Parathyroid adenoma (tissue), 2 donors: ENCODE data around the gene IL1RAPL1.

ENCODE experiments used
- H2AFZ ChIP-seq: fragments of 300-600 bp; sonication (generic); one replicate; pipeline ENCODE4 v1.7.0; 2017; ENCODE audit warnings: antibody characterized with exemption, mild to moderate bottlenecking
- H3K27ac ChIP-seq: fragments of 300-600 bp; sonication (generic); one replicate; pipeline ENCODE4 v1.7.0; 2017
- H3K27me3 ChIP-seq: fragments of 300-600 bp; sonication (generic); one replicate; pipeline ENCODE4 v1.7.0; 2017; ENCODE audit warnings: low read length; ENCODE audit not compliant: control insufficient read depth, insufficient read depth
- H3K36me3 ChIP-seq: fragments of 300-600 bp; sonication (generic); one replicate; pipeline ENCODE4 v1.7.0; 2017; ENCODE audit warnings: low read length; ENCODE audit not compliant: control insufficient read depth, insufficient read depth
- H3K4me1 ChIP-seq: fragments of 300-600 bp; sonication (generic); one replicate; pipeline ENCODE4 v1.7.0; 2017; ENCODE audit warnings: control low read depth
- H3K4me2 ChIP-seq: fragments of 300-600 bp; sonication (generic); one replicate; pipeline ENCODE4 v1.7.0; 2017; ENCODE audit warnings: low read length
- H3K4me3 ChIP-seq: fragments of 300-600 bp; sonication (generic); one replicate; pipeline ENCODE4 v1.7.0; 2017; ENCODE audit warnings: low read depth, low read length
- H3K79me2 ChIP-seq: fragments of 300-600 bp; sonication (generic); one replicate; pipeline ENCODE4 v1.7.0; 2017; ENCODE audit warnings: control low read depth
- H3K9ac ChIP-seq: fragments of 300-600 bp; sonication (generic); one replicate; pipeline ENCODE4 v1.7.0; 2017; ENCODE audit warnings: mild to moderate bottlenecking
- H3K9me3 ChIP-seq: fragments of 300-600 bp; sonication (generic); one replicate; pipeline ENCODE4 v1.7.0; 2017; ENCODE audit warnings: low read length; ENCODE audit not compliant: control insufficient read depth
- TF ChIP-seq, protein P1 (sequence below): fragments of 300-600 bp; sonication (generic); IDR thresholded peaks from one replicate; pipeline ENCODE4 v1.7.0; 2017; ENCODE audit warnings: antibody characterized with exemption, mild to moderate bottlenecking
- donor health status: primary hyperparathyroidism.

The IL1RAPL1 gene

DNA sequence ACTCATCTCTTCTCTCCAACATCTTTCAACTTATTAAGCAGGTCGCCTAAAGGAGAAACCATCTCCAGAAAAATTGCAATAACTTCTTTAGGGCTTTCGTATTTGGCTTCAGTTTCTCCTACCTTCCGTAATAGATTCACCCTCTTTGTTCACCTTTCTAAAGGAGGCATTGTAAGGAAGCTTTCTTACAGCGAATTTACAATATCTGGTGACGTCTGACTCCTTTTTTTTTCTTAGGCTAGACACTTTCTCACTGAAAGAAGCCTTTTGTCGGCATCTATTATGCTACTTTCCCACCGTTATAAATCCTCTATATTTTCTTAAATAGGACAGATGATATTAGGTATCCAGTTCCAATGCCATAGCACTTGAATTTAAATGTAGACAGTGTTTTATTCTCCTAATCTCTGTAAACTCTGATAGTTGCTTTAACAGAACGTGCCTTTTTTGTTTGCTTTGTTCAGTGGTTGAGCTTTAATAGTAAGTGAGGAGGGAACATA, 302.4 kb downstream of the IL1RAPL1 start:
- H2AFZ ChIP-seq = no peak overlapping the region
- H3K27me3 ChIP-seq = no peaks in the 10 kb centered on the region
- no peaks in the 10 kb centered on the region for H3K79me2 ChIP-seq
- no peak overlapping the region for H3K4me3 ChIP-seq
- no peak overlapping the region for H3K4me2 ChIP-seq
- H3K4me1 ChIP-seq = no peaks in the 10 kb centered on the region
- H3K36me3 ChIP-seq = no peaks in the 10 kb centered on the region
- TF ChIP-seq, protein P1, sequence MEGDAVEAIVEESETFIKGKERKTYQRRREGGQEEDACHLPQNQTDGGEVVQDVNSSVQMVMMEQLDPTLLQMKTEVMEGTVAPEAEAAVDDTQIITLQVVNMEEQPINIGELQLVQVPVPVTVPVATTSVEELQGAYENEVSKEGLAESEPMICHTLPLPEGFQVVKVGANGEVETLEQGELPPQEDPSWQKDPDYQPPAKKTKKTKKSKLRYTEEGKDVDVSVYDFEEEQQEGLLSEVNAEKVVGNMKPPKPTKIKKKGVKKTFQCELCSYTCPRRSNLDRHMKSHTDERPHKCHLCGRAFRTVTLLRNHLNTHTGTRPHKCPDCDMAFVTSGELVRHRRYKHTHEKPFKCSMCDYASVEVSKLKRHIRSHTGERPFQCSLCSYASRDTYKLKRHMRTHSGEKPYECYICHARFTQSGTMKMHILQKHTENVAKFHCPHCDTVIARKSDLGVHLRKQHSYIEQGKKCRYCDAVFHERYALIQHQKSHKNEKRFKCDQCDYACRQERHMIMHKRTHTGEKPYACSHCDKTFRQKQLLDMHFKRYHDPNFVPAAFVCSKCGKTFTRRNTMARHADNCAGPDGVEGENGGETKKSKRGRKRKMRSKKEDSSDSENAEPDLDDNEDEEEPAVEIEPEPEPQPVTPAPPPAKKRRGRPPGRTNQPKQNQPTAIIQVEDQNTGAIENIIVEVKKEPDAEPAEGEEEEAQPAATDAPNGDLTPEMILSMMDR = no peak
- H3K9me3 ChIP-seq = no peaks in the 10 kb centered on the region
- H3K27ac ChIP-seq = no peak overlapping the region
- no peak overlapping the region for H3K9ac ChIP-seq

DNA sequence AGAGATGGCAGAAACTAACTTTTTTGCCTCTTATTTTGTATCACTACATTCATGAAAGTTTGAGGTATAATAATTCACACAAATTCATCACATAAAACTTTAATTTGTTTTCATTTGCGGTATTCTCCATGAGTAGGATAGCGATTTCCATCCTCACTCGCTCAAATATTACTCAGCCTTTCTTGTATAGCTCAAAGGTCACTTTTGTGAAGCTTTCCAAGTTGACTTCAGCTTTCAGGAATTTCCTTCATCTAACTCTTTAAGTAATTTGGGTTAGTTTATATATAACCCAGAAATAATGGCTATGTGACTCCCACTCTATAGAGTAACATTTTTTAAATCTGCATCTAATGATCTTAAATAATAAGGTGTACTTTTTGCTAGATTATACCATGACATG, 314.4 kb downstream of the IL1RAPL1 start:
- no peaks in the 10 kb centered on the region for H3K27me3 ChIP-seq
- no peaks in the 10 kb centered on the region for H3K4me1 ChIP-seq
- no peak overlapping the region for H3K4me3 ChIP-seq
- H3K9me3 ChIP-seq = no peaks in the 10 kb centered on the region
- H3K4me2 ChIP-seq = no peak overlapping the region
- no peaks in the 10 kb centered on the region for H3K79me2 ChIP-seq
- H2AFZ ChIP-seq = no peak overlapping the region
- H3K36me3 ChIP-seq = no peaks in the 10 kb centered on the region
- TF ChIP-seq, protein P1 = no peak
- no peak overlapping the region for H3K27ac ChIP-seq
- no peak overlapping the region for H3K9ac ChIP-seq

DNA sequence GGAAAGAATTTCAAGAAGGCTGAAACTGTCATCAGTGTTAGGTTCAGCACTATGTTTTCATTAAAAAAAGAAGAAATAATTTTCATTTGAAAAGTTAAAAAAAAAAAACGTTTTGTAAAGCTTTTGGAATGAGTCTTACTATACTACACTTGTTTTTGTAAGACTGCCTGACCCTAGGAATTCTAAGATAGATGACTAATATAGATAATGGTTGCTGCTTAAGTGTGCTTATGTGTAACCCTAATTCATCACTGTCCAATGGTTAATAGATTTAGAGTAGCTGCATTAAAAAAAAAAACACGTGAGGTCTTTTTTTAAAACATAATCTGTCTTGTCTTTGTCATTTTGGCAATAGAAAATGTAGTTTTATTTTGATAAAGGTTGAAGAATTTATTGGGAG, 323.2 kb downstream of the IL1RAPL1 start:
- TF ChIP-seq, protein P1 = no peak
- no peak overlapping the region for H3K9ac ChIP-seq
- H3K27ac ChIP-seq = no peak overlapping the region
- H3K36me3 ChIP-seq = no peaks in the 10 kb centered on the region
- no peaks in the 10 kb centered on the region for H3K27me3 ChIP-seq
- no peaks in the 10 kb centered on the region for H3K4me1 ChIP-seq
- no peak overlapping the region for H2AFZ ChIP-seq
- H3K4me2 ChIP-seq = no peak overlapping the region
- H3K4me3 ChIP-seq = no peak overlapping the region
- H3K9me3 ChIP-seq = no peaks in the 10 kb centered on the region
- no peaks in the 10 kb centered on the region for H3K79me2 ChIP-seq

DNA sequence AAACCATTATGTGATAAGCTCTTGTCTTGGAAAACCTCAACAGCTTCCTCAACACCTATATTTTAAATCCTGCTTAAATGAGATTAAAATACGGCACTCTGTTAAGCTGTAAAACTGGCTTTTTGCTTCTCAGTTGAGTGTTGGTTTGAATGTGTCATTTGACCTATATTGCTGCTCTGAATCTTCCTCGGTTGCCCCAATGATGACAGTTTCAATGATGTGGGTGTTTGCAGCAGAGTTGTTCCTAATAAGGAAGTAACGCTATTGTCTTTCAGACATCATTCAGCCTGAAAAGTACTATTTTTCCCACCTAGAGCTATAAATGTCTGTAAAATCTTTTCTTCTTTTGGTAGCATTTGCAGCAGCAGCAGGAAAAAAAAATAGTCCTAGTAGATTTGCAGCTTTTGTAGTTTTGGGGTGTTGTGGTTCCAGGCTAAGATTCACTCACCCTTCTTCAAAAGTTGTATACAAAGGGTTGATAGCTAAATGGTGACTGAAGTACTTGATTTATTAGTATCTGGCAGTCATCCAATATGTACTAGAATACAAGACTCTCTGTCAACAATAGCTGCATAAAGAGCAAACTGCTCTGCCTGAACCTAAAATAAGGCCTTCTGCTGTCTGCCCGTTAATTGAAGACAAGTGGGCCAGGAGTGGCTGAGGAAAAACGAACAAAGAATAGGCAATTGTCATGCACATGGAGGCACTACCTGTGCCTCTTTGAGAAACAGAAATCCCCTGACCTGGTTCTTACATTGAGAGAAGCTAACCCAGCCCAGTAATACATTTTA, 333.1 kb downstream of the IL1RAPL1 start:
- Histone ChIP-seq H3K9me3 (no peaks in the 10 kb centered on the region), H2AFZ (no peak overlapping the region), H3K4me3 (no peak overlapping the region), H3K9ac (no peak overlapping the region), H3K79me2 (no peaks in the 10 kb centered on the region), H3K4me2 (no peak overlapping the region), H3K27ac (no peak overlapping the region), H3K27me3 (no peaks in the 10 kb centered on the region), H3K36me3 (no peaks in the 10 kb centered on the region), H3K4me1 (no peaks in the 10 kb centered on the region)
- TF ChIP-seq, protein P1 = no peak

DNA sequence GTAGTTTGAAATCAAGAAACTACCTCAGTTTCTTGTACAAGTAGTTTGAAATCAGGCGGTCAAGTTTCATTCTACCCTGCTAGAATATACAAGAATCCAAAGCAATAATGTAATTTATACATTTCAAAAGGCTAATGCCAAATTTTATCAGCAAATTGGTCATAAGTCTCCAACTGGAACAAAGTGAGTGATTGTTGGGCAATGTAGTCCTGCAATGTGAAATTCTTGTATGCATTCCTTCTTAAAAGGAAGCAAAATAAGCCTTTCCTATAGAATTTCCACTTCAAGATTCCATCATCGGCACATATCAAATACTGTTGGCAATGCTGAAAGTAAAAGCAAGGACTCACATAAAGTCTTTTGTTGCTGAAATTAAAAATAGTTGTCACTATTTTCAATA, 334.9 kb downstream of the IL1RAPL1 start:
- H3K9me3 ChIP-seq = no peaks in the 10 kb centered on the region
- no peaks in the 10 kb centered on the region for H3K27me3 ChIP-seq
- no peaks in the 10 kb centered on the region for H3K36me3 ChIP-seq
- no peaks in the 10 kb centered on the region for H3K4me1 ChIP-seq
- H3K27ac ChIP-seq = no peak overlapping the region
- TF ChIP-seq, protein P1 = no peak
- no peak overlapping the region for H3K4me3 ChIP-seq
- no peaks in the 10 kb centered on the region for H3K79me2 ChIP-seq
- no peak overlapping the region for H3K9ac ChIP-seq
- H3K4me2 ChIP-seq = no peak overlapping the region
- no peak overlapping the region for H2AFZ ChIP-seq
